Aorta (tissue), 5 donors: ENCODE data around the gene GAL3ST2. TPM values are rescaled to one million over a fixed set of nuclear protein-coding genes. Genes with fewer than 3 reads are reported as not detected.

ENCODE experiments used
- ATAC-seq: fragments of 200-7000 bp; cut with Tn5 transposase; one replicate; pipeline ENCODE4 v1.9.1; 2022; ENCODE audit warnings: moderate library complexity; ENCODE audit not compliant: low FRiP score
- DNase-seq, 2 donors: peaks; one replicate each; pipeline ENCODE4 v3.0.0-alpha.2; 2020
- H3K27ac ChIP-seq, 2 donors: one replicate each; pipeline ENCODE4 v1.5.1; 2013; ENCODE audit warnings: low read length in 2 of 2, mild to moderate bottlenecking in 2 of 2, moderate library complexity in 2 of 2, control low read depth in 1 of 2, inconsistent platforms in 1 of 2, low read depth in 1 of 2
- H3K27me3 ChIP-seq, 2 donors: one replicate each; pipeline ENCODE4 v1.6.1; 2013; ENCODE audit warnings: control low read depth in 1 of 2, low read length in 1 of 2, mild to moderate bottlenecking in 1 of 2, moderate library complexity in 1 of 2; ENCODE audit not compliant: insufficient read depth in 2 of 2, control insufficient read depth in 1 of 2
- H3K36me3 ChIP-seq, 2 donors: one replicate each; pipeline ENCODE4 v1.6.1; 2013; ENCODE audit warnings: control low read depth in 1 of 2, low read length in 1 of 2, mild to moderate bottlenecking in 1 of 2; ENCODE audit not compliant: insufficient read depth in 2 of 2, control insufficient read depth in 1 of 2
- H3K4me1 ChIP-seq, 2 donors: one replicate each; pipeline ENCODE4 v1.6.1; 2013; ENCODE audit warnings: low read length in 2 of 2, control low read depth in 1 of 2, mild to moderate bottlenecking in 1 of 2, moderate library complexity in 1 of 2; ENCODE audit not compliant: insufficient read depth in 2 of 2, control insufficient read depth in 1 of 2
- H3K4me3 ChIP-seq, 2 donors: one replicate each; pipeline ENCODE4 v1.5.1; 2013; ENCODE audit warnings: low read length in 2 of 2, control low read depth in 1 of 2, mild to moderate bottlenecking in 1 of 2
- H3K9me3 ChIP-seq: one replicate; pipeline ENCODE4 v1.6.1; 2013; ENCODE audit warnings: mild to moderate bottlenecking, low read length; ENCODE audit not compliant: control insufficient read depth
- WGBS, 2 donors: extraction: QIAGEN DNeasy Blood & Tissue Kit; methylation state at CpG; one replicate each; pipeline ENCODE4 v1.1.7; 2013; 5-methylcytosine and 5-hydroxymethylcytosine counted together
- intact Hi-C, 2 donors: fragments of 100-400 bp; cut with DNase I; formaldehyde crosslinking; loops; one replicate each; pipeline versions ENCODE4 v1.14.2 to v1.15.0; 2022
- polyA plus RNA-seq, 2 donors: library from polyadenylated mRNA; stranded (reverse); fragments of 200-250 nt; gene quantifications; one replicate each; pipeline ENCODE4 v1.2.3, GENCODE V29; 2013
- total RNA-seq, 2 donors: library from RNA; stranded (reverse); fragmentation: NEBNext Ultra II Directional; extraction: Animal tissue kit (Norgen Biotek cat#: 25700); gene quantifications; one replicate each; pipeline ENCODE4 v1.2.1, GENCODE V29; 2021
- donor health status: healthy with polysubstance abuse.
- donor health status: Bipolar disorder and iron deficiency.
- donor health status: DM: no; HTN: no; CAD: no.
- donor health status: DM: no; HTN: no; CAD: no.
- donor health status: DM: yes; HTN: yes; CAD: no.

The GAL3ST2 gene
- total and polyA plus RNA-seq, 4 donors: not detected

DNA sequence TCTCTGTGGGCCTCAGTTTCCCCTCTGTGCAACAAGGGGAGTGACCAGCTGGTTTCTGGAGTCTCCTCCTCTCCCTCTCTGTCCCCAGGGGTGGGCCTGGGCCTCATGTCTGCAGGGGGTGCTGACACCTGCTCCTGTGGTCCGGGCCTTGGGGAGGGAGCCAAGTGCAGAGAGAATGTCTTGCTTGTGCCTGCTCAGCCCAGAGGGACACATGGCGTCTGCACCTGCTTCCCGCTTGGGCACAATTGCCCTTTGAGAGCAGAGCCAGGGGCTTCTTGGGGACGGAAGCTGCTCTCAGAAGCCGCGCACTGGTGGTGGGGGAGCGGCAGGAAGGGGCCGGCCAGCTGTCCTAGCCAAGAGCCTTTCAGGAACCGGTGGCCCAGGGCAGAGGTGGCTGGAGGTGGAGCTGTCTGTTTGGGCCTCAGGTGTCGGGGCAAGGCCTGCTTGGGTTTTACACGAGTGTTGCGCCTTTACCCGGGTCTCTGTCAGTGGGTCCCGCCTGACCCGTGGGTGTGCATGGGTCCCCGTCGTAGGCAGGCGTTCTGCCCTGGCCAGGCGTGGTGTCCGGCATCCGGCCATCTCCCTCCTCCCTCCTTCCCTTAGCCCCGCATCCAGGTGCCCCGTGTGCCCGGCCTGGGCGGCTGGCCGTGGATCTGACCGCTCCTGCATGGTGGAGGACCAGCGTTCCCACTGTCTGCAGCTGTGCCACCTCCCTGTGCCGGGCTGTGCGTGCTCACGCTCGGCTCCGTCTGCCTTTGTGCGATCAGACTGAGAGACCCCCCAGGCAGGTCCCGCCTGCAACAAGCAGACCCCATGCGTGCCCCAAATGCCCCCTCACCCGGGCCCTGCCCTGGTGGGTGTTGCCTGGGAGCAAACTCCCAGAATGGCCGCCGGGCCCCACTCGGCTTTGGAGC lies 36.4 kb downstream of the GAL3ST2 start:
- ATAC-seq (no peak), DNase-seq (peak; percentile 39 to 74)
- H3K4me3 ChIP-seq: no peak overlapping the region
- H3K27ac ChIP-seq: no peak overlapping the region
- no peaks in the 10 kb centered on the region for H3K36me3 ChIP-seq
- intact Hi-C loops: no loop called here
- no peaks in the 10 kb centered on the region for H3K4me1 ChIP-seq
- 88 to 91% methylated on average over 39 to 40 of the region's 40 CpGs for WGBS, 2 donors
- H3K27me3 ChIP-seq: no peaks in the 10 kb centered on the region
- no peaks in the 10 kb centered on the region for H3K9me3 ChIP-seq

DNA sequence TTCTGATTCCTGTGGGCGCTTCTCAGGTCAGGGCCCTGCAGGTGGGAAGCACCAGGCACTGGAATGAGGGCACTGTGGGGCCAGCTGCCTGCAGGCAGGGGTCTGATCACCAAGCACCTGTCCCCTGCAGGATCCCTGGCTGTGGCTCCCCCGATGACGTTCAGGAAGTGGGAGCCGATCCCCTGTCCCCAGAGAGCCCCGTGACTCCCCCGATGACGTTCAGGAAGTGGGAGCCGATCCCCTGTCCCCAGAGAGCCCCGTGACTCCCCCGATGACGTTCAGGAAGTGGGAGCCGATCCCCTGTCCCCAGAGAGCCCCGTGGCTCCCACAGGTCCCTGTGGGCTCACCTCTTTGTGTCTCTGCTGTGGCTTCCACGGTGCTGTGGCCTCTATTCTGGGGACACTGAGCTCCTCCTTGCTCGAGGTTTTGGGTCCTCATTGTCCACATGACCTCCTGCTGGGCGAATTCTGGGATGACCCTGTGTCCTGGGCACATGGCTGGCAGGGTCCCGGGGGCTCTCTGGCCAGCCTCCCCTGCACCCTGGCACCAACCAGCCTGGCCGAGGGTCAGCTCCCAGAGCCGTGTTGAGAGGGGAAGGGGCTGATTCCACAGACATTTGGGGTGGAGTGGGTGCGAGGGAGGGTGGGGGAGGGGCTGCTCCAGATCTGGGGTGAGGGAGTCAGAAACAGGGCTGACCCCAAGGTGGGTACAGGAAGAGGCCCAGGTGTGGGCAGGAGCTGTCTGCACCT lies 37.2 kb downstream of the GAL3ST2 start:
- Histone ChIP-seq H3K9me3 (no peaks in the 10 kb centered on the region), H3K36me3 (no peaks in the 10 kb centered on the region), H3K27me3 (no peaks in the 10 kb centered on the region), H3K4me1 (no peaks in the 10 kb centered on the region), H3K27ac (no peak overlapping the region), H3K4me3 (no peak overlapping the region)
- 63 to 69% methylated on average over 20 of the region's 20 CpGs for WGBS, 2 donors
- intact Hi-C loops: no loop called here
- ATAC-seq (no peak), DNase-seq (peak in 1 of 2 donors; percentile 69)

DNA sequence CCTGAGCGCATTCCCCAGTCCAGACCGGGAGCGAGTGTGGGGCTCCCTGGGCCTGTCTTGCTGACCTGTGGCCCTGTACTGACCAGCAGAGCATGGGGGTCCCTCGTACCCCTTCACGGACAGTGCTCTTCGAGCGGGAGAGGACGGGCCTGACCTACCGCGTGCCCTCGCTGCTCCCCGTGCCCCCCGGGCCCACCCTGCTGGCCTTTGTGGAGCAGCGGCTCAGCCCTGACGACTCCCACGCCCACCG lies 37.7 kb downstream of the GAL3ST2 start:
- intact Hi-C loops: no loop called here
- DNase-seq (no peak), ATAC-seq (no peak)
- no peaks in the 10 kb centered on the region for H3K9me3 ChIP-seq
- no peaks in the 10 kb centered on the region for H3K27me3 ChIP-seq
- 91% methylated on average over 15 to 17 of the region's 17 CpGs for WGBS, 2 donors
- no peaks in the 10 kb centered on the region for H3K4me1 ChIP-seq
- H3K27ac ChIP-seq: no peak overlapping the region
- H3K36me3 ChIP-seq: no peaks in the 10 kb centered on the region
- H3K4me3 ChIP-seq: no peak overlapping the region

DNA sequence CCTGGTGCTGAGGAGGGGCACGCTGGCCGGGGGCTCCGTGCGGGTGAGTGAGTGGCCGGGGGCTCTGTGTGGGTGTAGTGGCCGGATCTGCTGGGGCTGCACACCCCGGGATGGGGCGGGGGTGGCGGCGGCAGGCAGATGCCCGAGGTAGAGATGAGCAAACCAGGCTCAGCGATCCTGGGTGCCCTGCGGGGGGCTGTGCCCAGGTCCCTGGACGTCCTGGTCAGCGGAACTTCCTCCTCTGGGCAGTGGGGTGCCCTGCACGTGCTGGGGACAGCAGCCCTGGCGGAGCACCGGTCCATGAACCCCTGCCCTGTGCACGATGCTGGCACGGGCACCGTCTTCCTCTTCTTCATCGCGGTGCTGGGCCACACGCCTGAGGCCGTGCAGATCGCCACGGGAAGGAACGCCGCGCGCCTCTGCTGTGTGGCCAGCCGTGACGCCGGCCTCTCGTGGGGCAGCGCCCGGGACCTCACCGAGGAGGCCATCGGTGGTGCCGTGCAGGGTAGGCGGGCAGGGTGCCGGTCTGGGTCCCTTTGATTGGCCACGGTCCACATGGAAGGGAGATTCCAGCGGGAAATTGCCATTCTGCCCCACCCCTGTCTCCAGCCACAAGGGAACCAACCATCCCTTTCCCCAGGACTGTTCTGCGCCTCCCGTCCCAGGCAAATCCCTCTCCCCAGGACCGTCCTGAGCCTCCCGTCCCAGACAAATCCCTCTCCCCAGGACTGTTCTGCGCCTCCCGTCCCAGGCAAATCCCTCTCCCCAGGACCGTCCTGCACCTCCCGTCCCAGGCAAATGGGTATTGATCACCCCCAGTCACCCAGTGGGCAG lies 38.2 kb downstream of the GAL3ST2 start:
- Histone ChIP-seq H3K27me3 (no peaks in the 10 kb centered on the region), H3K36me3 (no peaks in the 10 kb centered on the region), H3K4me1 (no peaks in the 10 kb centered on the region), H3K27ac (no peak overlapping the region), H3K9me3 (no peaks in the 10 kb centered on the region), H3K4me3 (no peak overlapping the region)
- WGBS, 2 donors: 84 to 85% methylated on average over 41 to 52 of the region's 52 CpGs
- intact Hi-C loops: no loop called here
- ATAC-seq (peak; percentile 15), DNase-seq (peak; percentile 33 to 76)

- DNase-seq: peak; percentile 40 to 77
Measured at GRCh38 chr2:241815477-241816430, 39.1 kb downstream of the GAL3ST2 start.

DNA sequence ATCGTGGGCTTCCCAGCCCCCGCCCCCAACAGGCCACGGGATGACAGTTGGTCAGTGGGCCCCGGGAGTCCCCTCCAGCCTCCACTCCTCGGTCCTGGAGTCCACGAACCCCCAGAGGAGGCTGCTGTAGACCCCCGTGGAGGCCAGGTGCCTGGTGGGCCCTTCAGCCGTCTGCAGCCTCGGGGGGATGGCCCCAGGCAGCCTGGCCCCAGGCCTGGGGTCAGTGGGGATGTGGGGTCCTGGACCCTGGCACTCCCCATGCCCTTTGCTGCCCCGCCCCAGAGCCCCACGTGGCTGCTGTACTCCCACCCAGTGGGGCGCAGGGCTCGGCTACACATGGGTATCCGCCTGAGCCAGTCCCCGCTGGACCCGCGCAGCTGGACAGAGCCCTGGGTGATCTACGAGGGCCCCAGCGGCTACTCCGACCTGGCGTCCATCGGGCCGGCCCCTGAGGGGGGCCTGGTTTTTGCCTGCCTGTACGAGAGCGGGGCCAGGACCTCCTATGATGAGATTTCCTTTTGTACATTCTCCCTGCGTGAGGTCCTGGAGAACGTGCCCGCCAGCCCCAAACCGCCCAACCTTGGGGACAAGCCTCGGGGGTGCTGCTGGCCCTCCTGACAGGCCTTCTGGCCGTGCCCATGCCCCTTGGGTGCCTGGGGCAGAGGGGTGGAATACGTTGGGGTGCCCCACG lies 40.0 kb downstream of the GAL3ST2 start:
- Histone ChIP-seq H3K9me3 (no peaks in the 10 kb centered on the region), H3K27ac (no peak overlapping the region), H3K27me3 (no peaks in the 10 kb centered on the region), H3K4me3 (no peak overlapping the region), H3K4me1 (no peaks in the 10 kb centered on the region), H3K36me3 (no peaks in the 10 kb centered on the region)
- peak; percentile 32 to 74 for DNase-seq
- no peak for ATAC-seq
- 63 to 65% methylated on average over 32 to 33 of the region's 33 CpGs for WGBS, 2 donors
- intact Hi-C loops: no loop called here

More at GRCh38 chr2:241815477-241816430, 39.1 kb downstream of the GAL3ST2 start:
- no peak for ATAC-seq
- H3K36me3 ChIP-seq: no peaks in the 10 kb centered on the region
- no peaks in the 10 kb centered on the region for H3K4me1 ChIP-seq
- H3K9me3 ChIP-seq: no peaks in the 10 kb centered on the region
- no peak overlapping the region for H3K27ac ChIP-seq
- no peak overlapping the region for H3K4me3 ChIP-seq
- no peaks in the 10 kb centered on the region for H3K27me3 ChIP-seq
- intact Hi-C loops: no loop called here
- 82 to 84% methylated on average over 45 to 48 of the region's 48 CpGs for WGBS, 2 donors

DNA sequence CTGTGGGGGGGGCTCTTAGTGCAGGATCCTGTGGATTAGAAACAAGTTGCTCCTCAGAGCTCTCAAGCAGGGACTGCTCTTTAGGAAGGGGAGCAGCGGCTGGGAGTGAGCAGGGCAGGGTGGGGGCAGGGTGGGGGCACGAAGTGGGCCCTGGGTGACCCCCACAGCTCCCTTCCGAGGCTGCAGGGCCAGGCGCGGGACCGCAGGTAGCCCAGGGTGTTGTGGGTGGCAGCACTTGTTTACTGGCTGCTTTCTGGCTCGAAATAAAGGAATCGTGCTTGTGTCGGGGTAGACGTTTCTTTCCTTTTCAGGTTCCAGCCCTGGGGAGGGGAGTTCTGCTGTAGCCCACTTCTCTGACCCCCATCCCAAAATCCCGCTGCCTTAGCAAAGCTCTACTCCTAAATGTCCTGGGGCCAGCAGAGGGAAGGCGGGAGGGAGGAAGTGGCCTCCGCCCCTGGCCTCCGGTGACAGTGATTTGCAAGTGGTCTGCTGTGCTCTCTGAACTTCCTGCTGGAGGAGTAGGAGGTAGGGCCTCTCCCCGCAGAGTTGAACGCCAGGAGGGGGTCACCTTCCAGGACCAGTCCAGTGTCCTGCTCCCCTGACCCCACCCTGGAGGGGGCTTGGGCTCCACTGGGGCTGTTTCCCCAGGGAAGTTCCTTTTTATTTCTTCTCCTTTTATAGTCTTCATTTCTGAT lies 40.7 kb downstream of the GAL3ST2 start:
- Histone ChIP-seq H3K4me3 (no peak overlapping the region), H3K27ac (no peak overlapping the region), H3K4me1 (no peaks in the 10 kb centered on the region), H3K27me3 (no peaks in the 10 kb centered on the region), H3K9me3 (no peaks in the 10 kb centered on the region), H3K36me3 (no peaks in the 10 kb centered on the region)
- DNase-seq (peak; percentile 42 to 70), ATAC-seq (no peak)
- intact Hi-C loops: no loop called here
- WGBS, 2 donors: 55 to 59% methylated on average over 15 to 16 of the region's 16 CpGs
